HG03558 (cell line): ENCODE measurements around the gene CARMIL3.

Experiments used
- ATAC-seq: cut with Tn5 transposase; IDR thresholded peaks from one replicate; pipeline ENCODE4 v1.9.1; 2021; ENCODE audit warnings: moderate number of reproducible peaks; ENCODE audit not compliant: unreplicated experiment; ENCODE audit errors: extremely low read depth

CARMIL3 gene

GRCh38 chr14:24072881-24073877, 21.4 kb downstream of the CARMIL3 start:
- ATAC-seq: no peak

GRCh38 chr14:24074625-24075484, 23.0 kb downstream of the CARMIL3 start:
- ATAC-seq: no peak

- ATAC-seq: no peak
Measured at GRCh38 chr14:24075485-24076301, 23.9 kb downstream of the CARMIL3 start.

GRCh38 chr14:24076302-24076601, 24.4 kb downstream of the CARMIL3 start:
- ATAC-seq: no peak

GRCh38 chr14:24077086-24077485, 25.3 kb downstream of the CARMIL3 start:
- no peak for ATAC-seq

GRCh38 chr14:24078146-24078545, 26.3 kb downstream of the CARMIL3 start:
- no peak for ATAC-seq

GRCh38 chr14:24079491-24080141, 27.8 kb downstream of the CARMIL3 start:
- no peak for ATAC-seq

- no peak for ATAC-seq
Measured at GRCh38 chr14:24080142-24080530, 28.3 kb downstream of the CARMIL3 start.

- no peak for ATAC-seq
Measured at GRCh38 chr14:24080888-24081738, 29.3 kb downstream of the CARMIL3 start.

- ATAC-seq: no peak
Measured at GRCh38 chr14:24081739-24082211, 30.0 kb downstream of the CARMIL3 start.

- no peak for ATAC-seq
Measured at GRCh38 chr14:24082411-24083080, 30.7 kb downstream of the CARMIL3 start.

GRCh38 chr14:24083462-24083861, 31.7 kb downstream of the CARMIL3 start:
- ATAC-seq: no peak

GRCh38 chr14:24084440-24084839, 32.6 kb downstream of the CARMIL3 start:
- ATAC-seq: no peak

- ATAC-seq: no peak
Measured at GRCh38 chr14:24085215-24085614, 33.4 kb downstream of the CARMIL3 start.

- no peak for ATAC-seq
Measured at GRCh38 chr14:24086193-24086955, 34.6 kb downstream of the CARMIL3 start.

- ATAC-seq: no peak
Measured at GRCh38 chr14:24087004-24087403, 35.2 kb downstream of the CARMIL3 start.

- ATAC-seq: no peak
Measured at GRCh38 chr14:24088095-24088494, 36.3 kb downstream of the CARMIL3 start.

- no peak for ATAC-seq
Measured at GRCh38 chr14:24089890-24090289, 38.1 kb downstream of the CARMIL3 start.
